ENCODE data around the gene NAT14. TPM values are rescaled to one million over a fixed set of nuclear protein-coding genes. Genes with fewer than 3 reads are reported as not detected.

The NAT14 gene
- total RNA-seq, 1 experiment from 2014 or later, result 87.7 TPM

- Mint-ChIP-seq H3K4me3 (no peak overlapping the region), H3K27ac (no peak overlapping the region), H3K9me3 (no peaks in the 10 kb centered on the region), H3K4me1 (no peaks in the 10 kb centered on the region; the same call in 1 of the 2 replicates), H3K36me3 (no peaks in the 10 kb centered on the region), H3K27me3 (ENCODE audit: low read depth) (peaks cover 2% of the 10 kb centered on the region; the same call in 1 of the 2 replicates)
- ATAC-seq (peak; percentile 30; the same call in 1 of the 2 replicates), DNase-seq (ENCODE audit: low spot score) (no peak)
- ChIA-PET POLR2A (interaction anchor here (0.6 to 1.0 kb wide), 2 partner anchors 17 to 24 kb away, joined by 3 to 4 read pairs; no protein-coding TSS in a partner anchor), CTCF (interaction anchor here (0.6 to 1.0 kb wide), 2 partner anchors 22 to 59 kb away, joined by 3 read pairs; no protein-coding TSS in a partner anchor)
- TF ChIP-seq ZBTB43 (CRISPR knock-in tag; IDR thresholded peaks at IDR 0.05), result peak; percentile 99
- TF ChIP-seq ZNF423 (CRISPR knock-in tag; IDR thresholded peaks at IDR 0.05), result peak; percentile 77; the same call in 1 of the 2 replicates
- TF ChIP-seq TEAD4 (CRISPR knock-in tag; IDR thresholded peaks at IDR 0.05), result no peak
- TF ChIP-seq ZNF121 (CRISPR knock-in tag; IDR thresholded peaks at IDR 0.05), result 0 out of 2 replicates have a peak, but pooled peaks have one; percentile 24
- TF ChIP-seq SMAD4 (CRISPR knock-in tag; IDR thresholded peaks at IDR 0.05), result no peak
Measured at GRCh38 chr19:55526216-55527196, 41.5 kb downstream of the NAT14 start.

DNA sequence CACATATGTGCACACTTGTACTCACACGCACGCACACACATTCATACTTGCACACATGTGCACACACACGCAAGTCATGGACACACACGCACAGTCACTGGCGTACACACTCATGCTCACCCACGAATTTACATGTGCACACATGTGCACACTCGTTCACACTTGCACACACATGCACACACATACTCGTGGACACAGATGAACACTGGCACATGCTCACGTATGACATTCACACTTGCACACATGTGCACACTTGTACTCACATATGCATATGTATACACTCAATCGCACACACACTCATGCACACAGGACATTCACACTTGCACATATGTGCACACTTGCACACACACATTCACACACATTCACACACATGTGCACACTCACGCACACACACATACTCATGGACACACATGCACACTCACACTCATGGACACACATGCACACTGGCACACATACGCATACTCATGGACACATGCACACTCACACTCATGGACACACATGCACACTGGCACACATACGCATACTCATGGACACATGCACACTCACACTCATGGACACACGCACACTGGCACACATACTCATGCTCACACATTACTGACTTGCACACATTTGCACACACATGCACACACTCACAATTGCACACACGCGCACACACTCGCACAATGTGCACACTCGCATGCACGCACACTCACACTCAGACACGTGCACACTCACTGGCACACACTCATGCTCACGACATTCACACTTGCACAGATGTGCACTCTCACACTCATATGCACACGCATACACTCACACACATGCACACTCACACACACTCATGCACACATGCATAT lies 42.4 kb downstream of the NAT14 start:
- H3K36me3 Mint-ChIP-seq, result no peaks in the 10 kb centered on the region
- H3K27ac Mint-ChIP-seq, result no peak overlapping the region
- TF ChIP-seq JUN (CRISPR knock-in tag; IDR thresholded peaks at IDR 0.05) (no peak), CTCF (IDR thresholded peaks at IDR 0.05) (no peak), ZBTB43 (CRISPR knock-in tag; IDR thresholded peaks at IDR 0.05) (peak; percentile 97), GABPB1 (CRISPR knock-in tag; IDR thresholded peaks at IDR 0.05) (no peak), HMGA2 (CRISPR knock-in tag; IDR thresholded peaks at IDR 0.05) (no peak)
- TF ChIP-seq, protein P1, sequence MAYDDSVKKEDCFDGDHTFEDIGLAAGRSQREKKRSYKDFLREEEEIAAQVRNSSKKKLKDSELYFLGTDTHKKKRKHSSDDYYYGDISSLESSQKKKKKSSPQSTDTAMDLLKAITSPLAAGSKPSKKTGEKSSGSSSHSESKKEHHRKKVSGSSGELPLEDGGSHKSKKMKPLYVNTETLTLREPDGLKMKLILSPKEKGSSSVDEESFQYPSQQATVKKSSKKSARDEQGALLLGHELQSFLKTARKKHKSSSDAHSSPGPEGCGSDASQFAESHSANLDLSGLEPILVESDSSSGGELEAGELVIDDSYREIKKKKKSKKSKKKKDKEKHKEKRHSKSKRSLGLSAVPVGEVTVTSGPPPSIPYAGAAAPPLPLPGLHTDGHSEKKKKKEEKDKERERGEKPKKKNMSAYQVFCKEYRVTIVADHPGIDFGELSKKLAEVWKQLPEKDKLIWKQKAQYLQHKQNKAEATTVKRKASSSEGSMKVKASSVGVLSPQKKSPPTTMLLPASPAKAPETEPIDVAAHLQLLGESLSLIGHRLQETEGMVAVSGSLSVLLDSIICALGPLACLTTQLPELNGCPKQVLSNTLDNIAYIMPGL (CRISPR knock-in tag; IDR thresholded peaks at IDR 0.05), result no peak
- H3K4me1 Mint-ChIP-seq, result no peaks in the 10 kb centered on the region; the same call in 1 of the 2 replicates
- H3K9me3 Mint-ChIP-seq, result no peaks in the 10 kb centered on the region
- peaks cover 2% of the 10 kb centered on the region; the same call in 1 of the 2 replicates for H3K27me3 Mint-ChIP-seq (ENCODE audit: low read depth)
- DNase-seq (ENCODE audit: low spot score), result no peak
- no peak for ATAC-seq
- no peak overlapping the region for H3K4me3 Mint-ChIP-seq
- CTCF ChIA-PET, result interaction anchor here (0.8 kb wide), 1 partner anchor 365 kb away, joined by 3 read pairs; no protein-coding TSS in a partner anchor
- POLR2A ChIA-PET, result interaction anchor here (0.5 kb wide), 1 partner anchor 594 kb away, joined by 3 read pairs; the partner anchor contains the start of gene ZNF787
